ENCODE data around the gene ZNF81.
"Not testable (repeated sequence)": the region's sequence is repeated elsewhere in the genome, so short reads cannot be mapped to it uniquely, and the experiment has no call there.

ZNF81 gene

DNA sequence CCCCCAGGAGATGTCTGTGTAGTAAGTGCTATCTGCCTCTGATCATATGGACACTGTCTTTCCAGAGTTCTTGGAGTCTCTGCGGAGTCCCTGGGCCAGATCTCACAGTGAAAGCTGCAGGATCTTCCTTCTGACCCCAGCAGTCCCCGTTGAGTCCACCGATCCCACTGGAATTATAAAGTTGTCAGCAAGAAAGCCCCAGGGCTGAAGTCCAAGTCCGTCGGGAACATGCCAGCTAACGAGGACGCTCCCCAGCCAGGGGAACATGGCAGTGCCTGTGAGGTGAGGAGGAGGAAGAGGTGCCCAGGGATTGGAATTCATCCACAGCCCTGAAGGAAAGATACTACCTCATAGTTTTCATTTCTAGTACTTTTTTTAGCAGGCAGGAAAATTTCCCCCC lies 9.3 kb downstream of the ZNF81 start:
- DNase-seq = no peak

DNA sequence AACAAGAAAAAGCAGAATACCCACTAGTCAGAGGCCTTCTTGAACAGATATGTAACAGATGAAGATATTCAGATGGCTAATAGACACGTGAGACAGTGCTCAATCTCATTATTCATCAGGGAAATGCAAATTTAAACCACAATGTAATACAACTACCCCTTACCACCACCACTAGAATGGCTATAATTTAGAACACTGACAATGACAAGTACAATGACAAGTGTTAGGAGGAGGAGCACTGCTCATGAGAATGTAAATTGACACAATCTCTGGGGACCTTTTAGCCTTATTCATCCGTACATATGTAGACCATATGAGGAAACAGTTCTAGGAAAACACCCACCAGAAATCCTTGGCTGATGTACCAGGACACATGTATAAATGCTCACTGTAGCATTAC lies 13.1 kb downstream of the ZNF81 start:
- DNase-seq = no peak

- DNase-seq = not testable (repeated sequence)
Measured at GRCh38 chrX:47850389-47850788, 13.7 kb downstream of the ZNF81 start.

GRCh38 chrX:47850901-47851300 lies 14.2 kb downstream of the ZNF81 start:
- DNase-seq = no peak

DNA sequence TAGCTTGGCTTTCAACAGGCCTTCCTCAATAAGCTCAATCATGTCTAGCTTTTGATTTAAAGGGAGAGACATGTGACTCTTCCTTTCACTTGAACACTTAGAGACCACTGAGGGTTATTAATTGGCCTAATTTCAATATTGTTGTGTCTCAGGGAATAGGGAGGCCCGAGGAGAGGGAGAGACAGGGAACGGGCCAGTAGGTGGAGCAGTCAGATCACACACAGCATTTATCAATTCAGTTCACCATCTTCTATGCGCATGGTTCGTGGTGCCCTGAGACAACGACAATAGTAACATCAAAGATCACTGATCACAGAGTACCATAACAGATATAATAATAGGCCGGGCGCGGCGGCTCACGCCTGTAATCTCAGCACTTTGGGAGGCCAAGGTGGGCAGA lies 17.8 kb downstream of the ZNF81 start:
- peak; percentile 7 for DNase-seq

DNA sequence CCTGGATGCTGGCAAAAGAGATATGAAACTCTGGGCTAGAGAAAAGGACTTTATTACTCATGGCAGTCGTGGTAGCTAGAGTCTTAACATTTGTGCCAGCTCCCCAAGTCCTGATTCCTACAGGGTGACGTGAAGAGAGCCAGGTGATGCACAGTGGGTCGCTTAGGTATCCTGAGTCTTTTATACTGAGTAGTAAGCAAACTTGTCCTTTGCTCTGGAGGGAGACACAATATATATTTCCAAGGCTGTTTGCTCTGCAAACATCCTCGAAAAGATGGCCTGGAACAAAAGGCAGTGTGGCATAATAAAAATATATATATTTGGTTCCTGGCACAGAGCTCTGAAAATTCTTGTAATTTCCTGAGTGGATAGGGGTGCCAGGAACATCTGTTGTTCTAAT lies 23.0 kb downstream of the ZNF81 start:
- DNase-seq = no peak

GRCh38 chrX:47862680-47863079 lies 26.0 kb downstream of the ZNF81 start:
- no peak for DNase-seq

DNA sequence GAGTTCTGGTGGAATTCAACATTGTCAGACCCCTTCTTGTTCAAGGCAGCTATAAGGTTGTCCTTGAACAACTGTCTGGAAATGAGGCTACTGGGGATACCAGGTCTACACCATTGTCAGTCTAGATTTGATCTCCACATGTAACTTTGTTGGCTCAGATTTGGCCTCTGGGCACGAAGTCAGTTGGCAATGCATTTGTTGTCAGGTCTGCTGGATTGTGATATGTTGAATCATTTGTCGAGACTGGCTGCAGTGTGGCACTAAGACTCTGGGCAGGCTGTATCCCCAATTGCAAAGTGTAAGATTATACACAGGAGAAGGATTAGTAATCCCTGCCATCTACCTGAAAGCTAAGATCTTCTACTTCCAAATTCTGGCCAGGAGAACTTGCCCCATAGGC lies 26.5 kb downstream of the ZNF81 start:
- DNase-seq = no peak

DNA sequence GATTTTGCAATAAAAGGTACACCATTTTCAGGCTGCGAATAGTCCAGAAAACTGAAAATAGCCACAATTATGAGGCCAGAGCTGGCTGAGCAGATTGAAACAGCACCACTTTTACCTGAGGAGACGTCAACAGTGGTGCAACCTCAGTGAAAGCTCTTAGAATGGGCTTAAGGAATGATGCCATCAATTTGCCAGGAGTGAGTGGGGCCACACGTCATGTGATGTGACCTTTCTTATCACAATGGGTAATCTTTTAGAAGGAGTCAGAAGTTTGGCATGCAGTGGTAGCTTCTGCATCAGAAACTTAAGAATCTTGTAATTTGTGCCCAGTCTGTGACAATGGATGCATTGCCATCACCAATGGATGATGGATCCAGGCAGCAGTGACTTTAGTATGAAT lies 27.6 kb downstream of the ZNF81 start:
- DNase-seq = no peak

DNA sequence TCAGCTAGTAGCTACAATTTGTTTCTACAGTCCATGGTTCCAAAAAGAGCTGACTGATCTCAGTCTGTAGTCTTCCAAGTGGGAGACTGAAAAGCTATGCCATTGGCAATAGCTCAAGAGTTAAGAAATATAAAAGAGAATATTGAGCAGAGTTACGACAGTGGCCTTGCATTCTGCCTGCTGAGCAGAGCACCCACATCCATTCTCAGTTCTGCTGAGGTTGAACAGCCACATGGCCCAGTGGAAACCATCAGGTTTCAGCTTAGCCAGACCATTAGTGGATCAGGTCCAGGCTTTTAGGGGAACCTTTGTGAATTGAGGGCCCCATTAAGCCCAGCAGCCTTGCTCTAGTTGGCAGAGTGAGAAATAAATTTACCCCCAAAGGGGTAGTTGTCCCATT lies 28.1 kb downstream of the ZNF81 start:
- DNase-seq = no peak

DNA sequence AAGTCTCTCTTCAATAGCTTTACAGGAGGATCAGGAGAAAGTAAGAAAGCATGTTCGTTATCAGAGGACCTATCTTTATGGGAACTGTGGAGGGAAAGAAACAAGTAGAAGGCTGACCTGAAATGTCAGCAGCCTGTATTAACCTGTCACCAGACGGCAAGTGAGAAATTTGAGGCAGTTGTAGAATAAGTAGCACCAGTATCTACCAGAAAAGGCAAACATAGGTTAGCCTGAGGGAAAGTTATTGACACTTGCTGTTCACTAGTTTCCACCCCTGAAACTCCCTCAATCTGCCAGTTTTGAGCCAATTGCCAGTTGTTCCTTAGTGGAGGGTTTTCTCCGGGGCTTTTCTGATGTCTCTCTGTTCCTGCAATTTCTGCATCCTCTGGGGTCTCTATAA lies 36.4 kb downstream of the ZNF81 start:
- DNase-seq = no peak

GRCh38 chrX:47877327-47877726 lies 40.6 kb downstream of the ZNF81 start:
- DNase-seq = no peak

GRCh38 chrX:47878198-47878597 lies 41.5 kb downstream of the ZNF81 start:
- no peak for DNase-seq

GRCh38 chrX:47879463-47879862 lies 42.8 kb downstream of the ZNF81 start:
- no peak for DNase-seq

DNA sequence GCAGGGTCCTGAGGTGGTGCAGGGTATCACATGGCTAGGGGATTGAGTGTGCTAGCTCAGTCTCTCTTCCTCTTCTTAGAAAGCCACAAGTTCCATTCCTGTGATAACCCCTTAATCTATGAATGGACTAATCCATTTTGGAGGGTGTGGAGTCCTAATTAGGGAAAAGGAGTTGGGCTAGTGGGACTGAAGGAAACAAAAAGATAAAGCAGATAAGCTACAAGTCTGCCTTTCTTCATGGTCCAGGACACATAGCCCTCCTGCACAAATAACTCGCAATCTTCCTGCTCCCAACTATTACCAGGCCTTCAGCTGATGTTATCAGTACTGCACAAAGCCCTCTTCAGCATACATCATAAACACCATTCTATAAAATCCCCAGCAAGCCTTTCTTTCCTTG lies 44.2 kb downstream of the ZNF81 start:
- no peak for DNase-seq

- DNase-seq = no peak
Measured at GRCh38 chrX:47885501-47885900, 48.8 kb downstream of the ZNF81 start.

- DNase-seq = no peak
Measured at GRCh38 chrX:47898024-47898423, 61.3 kb downstream of the ZNF81 start.

DNA sequence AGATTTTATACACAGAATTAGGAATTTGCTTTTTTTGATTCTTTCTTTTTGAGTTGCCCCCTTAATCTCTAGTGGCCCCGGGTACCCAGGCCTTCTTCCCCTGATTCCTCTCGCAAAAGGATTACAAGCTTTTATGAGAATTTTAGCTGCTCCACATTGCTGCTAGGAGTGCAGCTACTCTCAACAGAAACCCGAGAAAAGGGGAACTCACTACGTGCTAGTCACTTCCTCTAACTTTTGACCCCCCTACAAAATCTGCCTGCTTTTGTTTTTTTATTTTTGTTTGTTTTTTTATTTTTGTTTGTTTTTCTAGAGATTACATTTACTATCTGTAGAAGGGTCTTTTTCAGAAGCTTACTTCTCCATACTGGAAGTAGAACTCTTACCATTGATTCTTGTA lies 64.1 kb downstream of the ZNF81 start:
- no peak for DNase-seq

DNA sequence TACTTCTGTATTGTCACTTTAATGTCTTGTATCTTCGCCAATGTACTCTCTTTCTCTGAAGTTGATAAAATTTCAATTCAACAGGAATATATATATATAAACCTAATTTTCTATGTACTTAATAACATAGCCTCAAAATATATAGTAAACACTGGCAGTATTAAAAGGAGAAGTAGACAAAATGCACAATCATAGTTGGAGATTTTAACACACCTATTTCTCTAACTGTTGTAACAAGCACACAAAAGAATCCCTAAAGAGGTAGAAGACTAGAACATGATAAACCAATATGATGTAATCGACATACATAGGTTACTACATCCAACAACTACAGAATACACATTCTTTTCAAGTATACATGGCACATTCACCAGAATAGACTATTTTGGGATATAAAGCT lies 65.5 kb downstream of the ZNF81 start:
- no peak for DNase-seq

DNA sequence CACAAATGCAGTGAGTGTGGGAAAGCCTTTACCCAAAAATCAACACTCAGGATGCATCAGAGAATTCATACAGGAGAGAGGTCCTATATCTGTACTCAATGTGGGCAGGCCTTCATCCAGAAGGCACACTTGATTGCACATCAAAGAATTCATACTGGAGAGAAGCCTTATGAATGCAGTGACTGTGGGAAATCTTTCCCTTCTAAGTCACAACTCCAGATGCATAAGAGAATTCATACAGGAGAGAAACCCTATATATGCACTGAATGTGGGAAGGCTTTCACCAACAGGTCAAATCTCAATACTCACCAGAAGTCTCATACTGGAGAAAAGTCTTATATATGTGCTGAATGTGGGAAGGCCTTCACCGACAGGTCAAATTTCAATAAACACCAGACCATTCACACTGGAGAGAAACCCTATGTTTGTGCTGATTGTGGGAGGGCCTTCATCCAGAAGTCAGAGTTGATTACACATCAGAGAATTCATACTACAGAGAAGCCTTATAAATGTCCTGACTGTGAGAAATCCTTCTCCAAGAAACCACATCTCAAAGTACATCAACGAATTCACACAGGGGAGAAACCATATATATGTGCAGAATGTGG lies 79.3 kb downstream of the ZNF81 start:
- no peak for DNase-seq

- DNase-seq = no peak
Measured at GRCh38 chrX:47918274-47918673, 81.6 kb downstream of the ZNF81 start.

GRCh38 chrX:47927212-47927611 lies 90.5 kb downstream of the ZNF81 start:
- no peak for DNase-seq

GRCh38 chrX:47931970-47932369 lies 95.3 kb downstream of the ZNF81 start:
- DNase-seq = not testable (repeated sequence)

DNA sequence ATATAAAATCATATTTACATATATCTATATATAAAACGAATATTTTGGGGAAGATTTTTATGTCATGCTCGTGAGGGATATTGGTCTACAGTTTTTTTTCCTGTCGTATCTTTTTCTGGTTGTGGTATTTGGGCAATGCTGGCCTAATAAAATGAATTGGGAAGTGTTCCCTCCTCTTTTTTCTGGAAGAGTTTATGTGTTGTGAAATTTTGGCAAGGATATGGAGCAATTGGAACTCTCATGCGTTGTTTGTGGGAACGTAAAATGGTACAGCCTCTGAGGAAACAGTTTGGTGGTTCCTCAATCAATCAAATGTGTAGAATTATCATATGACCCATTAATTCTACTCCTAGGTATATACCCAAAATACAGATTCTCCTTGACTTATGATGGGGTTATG lies 97.2 kb downstream of the ZNF81 start:
- DNase-seq = no peak

DNA sequence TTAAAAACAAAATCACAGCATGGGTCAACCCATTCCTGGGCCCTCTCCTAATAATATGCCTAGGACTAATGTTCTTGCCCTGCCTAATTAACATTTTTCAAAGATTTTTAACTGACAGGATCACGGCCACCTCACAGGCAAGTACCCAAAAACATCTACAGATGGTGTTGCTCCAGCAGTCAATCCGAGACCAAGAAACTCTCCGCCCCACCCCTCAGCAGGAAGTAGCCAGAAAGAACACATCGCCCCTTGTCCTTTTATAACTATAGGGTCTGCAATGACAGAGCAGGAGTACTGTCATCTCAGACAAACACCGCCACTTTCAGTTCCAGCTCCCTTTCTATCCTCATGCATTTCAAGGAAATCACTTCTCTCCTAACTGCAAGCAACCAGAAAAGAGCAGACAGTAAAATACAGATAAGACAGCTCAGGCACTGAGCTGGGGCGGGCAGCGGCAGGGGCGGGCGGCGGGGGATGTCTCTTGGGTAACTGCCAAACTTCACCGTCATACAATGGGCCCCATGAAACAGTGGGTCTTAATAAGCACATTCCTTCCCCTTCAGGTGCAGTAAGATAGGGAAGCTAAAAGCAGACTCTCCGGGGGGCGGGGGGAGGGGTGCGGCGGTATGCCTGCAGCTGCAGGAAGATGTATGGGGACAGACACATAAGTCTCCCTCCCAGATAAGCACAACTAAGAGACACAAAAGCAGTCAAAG lies 99.7 kb downstream of the ZNF81 start:
- DNase-seq = peak; percentile 11

Data from activated T-cell treated with anti-CD3 and anti-CD28 coated beads for 4 hours (primary cell).